Midbrain (tissue), 1 donor: Measurements from ENCODE around the gene HAUS3.

ENCODE experiments used
- DNase-seq: peaks from one replicate; lab custom pipeline; 2025; lab: John Stamatoyannopoulos, UW

Gene HAUS3

GRCh38 chr4:2263926-2264321, 22.0 kb upstream of the HAUS3 start:
- DNase-seq: no peak

GRCh38 chr4:2262944-2263250, 21.0 kb upstream of the HAUS3 start:
- no peak for DNase-seq

- peak; percentile 99 for DNase-seq
Observed at GRCh38 chr4:2262145-2262943, 20.4 kb upstream of the HAUS3 start.

- DNase-seq: no peak
Observed at GRCh38 chr4:2261853-2262144, 19.9 kb upstream of the HAUS3 start, which contains the start of gene MXD4. MXD4 (minus strand) TSS chr4:2262109; CDS start chr4:2261980, 129 bp downstream.

GRCh38 chr4:2261110-2261852, 19.4 kb upstream of the HAUS3 start:
- DNase-seq: peak; percentile 24

GRCh38 chr4:2260344-2261109, 18.6 kb upstream of the HAUS3 start:
- DNase-seq: no peak

- no peak for DNase-seq
Observed at GRCh38 chr4:2259541-2260343, 17.8 kb upstream of the HAUS3 start.

GRCh38 chr4:2259036-2259540, 17.2 kb upstream of the HAUS3 start:
- no peak for DNase-seq

GRCh38 chr4:2258091-2259035, 16.4 kb upstream of the HAUS3 start:
- no peak for DNase-seq

- DNase-seq: peak; percentile 12
Observed at GRCh38 chr4:2257361-2258081, 15.6 kb upstream of the HAUS3 start.

- peak; percentile 22 for DNase-seq
Observed at GRCh38 chr4:2256781-2257191, 14.9 kb upstream of the HAUS3 start.

GRCh38 chr4:2256156-2256731, 14.3 kb upstream of the HAUS3 start:
- DNase-seq: no peak

- DNase-seq: no peak
Observed at GRCh38 chr4:2255501-2256155, 13.7 kb upstream of the HAUS3 start.

- no peak for DNase-seq
Observed at GRCh38 chr4:2254665-2255500, 13.0 kb upstream of the HAUS3 start.

GRCh38 chr4:2253160-2254084, 11.5 kb upstream of the HAUS3 start:
- DNase-seq: no peak

GRCh38 chr4:2252530-2253091, 10.7 kb upstream of the HAUS3 start:
- DNase-seq: no peak
